ENCODE data around the gene PILRB.
A peak's percentile ranks its signal among the peaks of the same experiment; 100 is the strongest.

PILRB gene

GRCh38 chr7:100400656-100401055 is 42.7 kb downstream of the PILRB start:
- peak; percentile 18 to 55 for DNase-seq
- Histone ChIP-seq H3K4ac (ENCODE audit: low read depth, low read length) (no peak overlapping the region), H2AFZ (ENCODE audit: insufficient read depth, low read length, poor library complexity) (no peak overlapping the region), H3K4me2 (ENCODE audit: low read length) (no peak overlapping the region), H3K4me3 (ENCODE audit: low read depth, low read length) (no peak overlapping the region), H3K14ac (ENCODE audit: low read length) (no peak overlapping the region), H4K8ac (ENCODE audit: low read depth, low read length) (no peak overlapping the region), H3K23ac (ENCODE audit: low read length) (no peak overlapping the region), H3K9me3 (ENCODE audit: insufficient read depth, low read depth, low read length) (peaks cover 3% of the 10 kb centered on the region), H2BK120ac (ENCODE audit: insufficient read depth, low read length, poor library complexity) (no peak overlapping the region), H2BK12ac (ENCODE audit: low read length) (no peak overlapping the region), H4K91ac (ENCODE audit: low read depth, low read length) (no peak overlapping the region), H3K9ac (ENCODE audit: low read length) (no peak overlapping the region), H2AK5ac (ENCODE audit: low read length) (no peak overlapping the region), H3K79me1 (ENCODE audit: low read length) (no peaks in the 10 kb centered on the region), H3K27ac (ENCODE audit: low read depth, low read length) (no peak overlapping the region), H3K36me3 (ENCODE audit: control insufficient read depth in 1 of 2, insufficient read depth in 2 of 2, low read length in 2 of 2) (no peaks in the 10 kb centered on the region), H3K18ac (ENCODE audit: low read length) (no peak overlapping the region), H3K4me1 (ENCODE audit: control insufficient read depth in 1 of 2, insufficient read depth in 2 of 2, low read length in 2 of 2) (no peaks in the 10 kb centered on the region), H4K12ac (ENCODE audit: low read depth, low read length) (no peak overlapping the region), H2BK5ac (ENCODE audit: low read depth, low read length, poor library complexity) (no peak overlapping the region), H3K79me2 (ENCODE audit: control insufficient read depth, insufficient read depth, low read length, poor library complexity) (no peaks in the 10 kb centered on the region), H3K27me3 (ENCODE audit: insufficient read depth, low read length) (no peaks in the 10 kb centered on the region)
- no CpG with 5 or more reads among the region's 11 CpGs for WGBS (ENCODE audit: extremely low coverage, insufficient coverage, insufficient read length)

- Histone ChIP-seq H3K23ac (ENCODE audit: low read length) (no peak overlapping the region), H3K79me2 (ENCODE audit: control insufficient read depth, insufficient read depth, low read length, poor library complexity) (no peaks in the 10 kb centered on the region), H3K27me3 (ENCODE audit: insufficient read depth, low read length) (no peaks in the 10 kb centered on the region), H2AK5ac (ENCODE audit: low read length) (no peak overlapping the region), H3K14ac (ENCODE audit: low read length) (no peak overlapping the region), H2BK12ac (ENCODE audit: low read length) (no peak overlapping the region), H2BK5ac (ENCODE audit: low read depth, low read length, poor library complexity) (no peak overlapping the region), H3K9ac (ENCODE audit: low read length) (no peak overlapping the region), H3K36me3 (ENCODE audit: control insufficient read depth in 1 of 2, insufficient read depth in 2 of 2, low read length in 2 of 2) (no peaks in the 10 kb centered on the region), H3K4ac (ENCODE audit: low read depth, low read length) (no peak overlapping the region), H3K27ac (ENCODE audit: low read depth, low read length) (no peak overlapping the region), H2BK120ac (ENCODE audit: insufficient read depth, low read length, poor library complexity) (no peak overlapping the region), H4K8ac (ENCODE audit: low read depth, low read length) (no peak overlapping the region), H4K12ac (ENCODE audit: low read depth, low read length) (no peak overlapping the region), H3K18ac (ENCODE audit: low read length) (no peak overlapping the region), H3K4me3 (ENCODE audit: low read depth, low read length) (no peak overlapping the region), H3K9me3 (ENCODE audit: insufficient read depth, low read depth, low read length) (peaks cover 3% of the 10 kb centered on the region), H4K91ac (ENCODE audit: low read depth, low read length) (no peak overlapping the region), H2AFZ (ENCODE audit: insufficient read depth, low read length, poor library complexity) (no peak overlapping the region), H3K4me1 (ENCODE audit: control insufficient read depth in 1 of 2, insufficient read depth in 2 of 2, low read length in 2 of 2) (no peaks in the 10 kb centered on the region), H3K79me1 (ENCODE audit: low read length) (no peaks in the 10 kb centered on the region), H3K4me2 (ENCODE audit: low read length) (no peak overlapping the region)
- no CpG with 5 or more reads among the region's 5 CpGs for WGBS (ENCODE audit: extremely low coverage, insufficient coverage, insufficient read length)
- DNase-seq, result no peak
Observed at GRCh38 chr7:100401811-100402210, 43.9 kb downstream of the PILRB start.

GRCh38 chr7:100402241-100402640 is 44.3 kb downstream of the PILRB start:
- H2AK5ac ChIP-seq (ENCODE audit: low read length), result no peak overlapping the region
- H3K9me3 ChIP-seq (ENCODE audit: insufficient read depth, low read depth, low read length), result peaks cover 3% of the 10 kb centered on the region
- H3K23ac ChIP-seq (ENCODE audit: low read length), result peak overlapping the region; percentile 97
- no peak overlapping the region for H3K4ac ChIP-seq (ENCODE audit: low read depth, low read length)
- H4K8ac ChIP-seq (ENCODE audit: low read depth, low read length), result no peak overlapping the region
- no peak overlapping the region for H3K4me2 ChIP-seq (ENCODE audit: low read length)
- no peak overlapping the region for H2BK5ac ChIP-seq (ENCODE audit: low read depth, low read length, poor library complexity)
- no peaks in the 10 kb centered on the region for H3K36me3 ChIP-seq (ENCODE audit: control insufficient read depth in 1 of 2, insufficient read depth in 2 of 2, low read length in 2 of 2)
- no peak for DNase-seq
- H3K4me3 ChIP-seq (ENCODE audit: low read depth, low read length), result no peak overlapping the region
- H3K79me1 ChIP-seq (ENCODE audit: low read length), result no peaks in the 10 kb centered on the region
- peak overlapping the region; percentile 37 for H3K9ac ChIP-seq (ENCODE audit: low read length)
- H2BK120ac ChIP-seq (ENCODE audit: insufficient read depth, low read length, poor library complexity), result no peak overlapping the region
- no peak overlapping the region for H3K14ac ChIP-seq (ENCODE audit: low read length)
- WGBS (ENCODE audit: extremely low coverage, insufficient coverage, insufficient read length), result no CpG with 5 or more reads among the region's 2 CpGs
- no peak overlapping the region for H4K12ac ChIP-seq (ENCODE audit: low read depth, low read length)
- no peaks in the 10 kb centered on the region for H3K79me2 ChIP-seq (ENCODE audit: control insufficient read depth, insufficient read depth, low read length, poor library complexity)
- H3K18ac ChIP-seq (ENCODE audit: low read length), result no peak overlapping the region
- H3K27ac ChIP-seq (ENCODE audit: low read depth, low read length), result no peak overlapping the region
- H3K4me1 ChIP-seq (ENCODE audit: control insufficient read depth in 1 of 2, insufficient read depth in 2 of 2, low read length in 2 of 2), result no peaks in the 10 kb centered on the region
- H3K27me3 ChIP-seq (ENCODE audit: insufficient read depth, low read length), result no peaks in the 10 kb centered on the region
- H2AFZ ChIP-seq (ENCODE audit: insufficient read depth, low read length, poor library complexity), result no peak overlapping the region
- H2BK12ac ChIP-seq (ENCODE audit: low read length), result no peak overlapping the region
- H4K91ac ChIP-seq (ENCODE audit: low read depth, low read length), result no peak overlapping the region

- Histone ChIP-seq H3K18ac (ENCODE audit: low read length) (no peak overlapping the region), H2BK120ac (ENCODE audit: insufficient read depth, low read length, poor library complexity) (no peak overlapping the region), H3K79me2 (ENCODE audit: control insufficient read depth, insufficient read depth, low read length, poor library complexity) (no peaks in the 10 kb centered on the region), H3K4me2 (ENCODE audit: low read length) (no peak overlapping the region), H4K91ac (ENCODE audit: low read depth, low read length) (no peak overlapping the region), H2AFZ (ENCODE audit: insufficient read depth, low read length, poor library complexity) (no peak overlapping the region), H3K27ac (ENCODE audit: low read depth, low read length) (no peak overlapping the region), H4K8ac (ENCODE audit: low read depth, low read length) (no peak overlapping the region), H3K4me3 (ENCODE audit: low read depth, low read length) (no peak overlapping the region), H3K9ac (ENCODE audit: low read length) (no peak overlapping the region), H2BK5ac (ENCODE audit: low read depth, low read length, poor library complexity) (no peak overlapping the region), H2AK5ac (ENCODE audit: low read length) (no peak overlapping the region), H3K23ac (ENCODE audit: low read length) (no peak overlapping the region), H3K36me3 (ENCODE audit: control insufficient read depth in 1 of 2, insufficient read depth in 2 of 2, low read length in 2 of 2) (no peaks in the 10 kb centered on the region), H3K14ac (ENCODE audit: low read length) (no peak overlapping the region), H3K4me1 (ENCODE audit: control insufficient read depth in 1 of 2, insufficient read depth in 2 of 2, low read length in 2 of 2) (no peaks in the 10 kb centered on the region), H3K79me1 (ENCODE audit: low read length) (no peaks in the 10 kb centered on the region), H3K4ac (ENCODE audit: low read depth, low read length) (no peak overlapping the region), H3K9me3 (ENCODE audit: insufficient read depth, low read depth, low read length) (no peaks in the 10 kb centered on the region), H4K12ac (ENCODE audit: low read depth, low read length) (no peak overlapping the region), H2BK12ac (ENCODE audit: low read length) (no peak overlapping the region), H3K27me3 (ENCODE audit: insufficient read depth, low read length) (peaks cover 2% of the 10 kb centered on the region)
- DNase-seq, result no peak
- no CpG with 5 or more reads among the region's 6 CpGs for WGBS (ENCODE audit: extremely low coverage, insufficient coverage, insufficient read length)
Observed at GRCh38 chr7:100406767-100407166, 48.9 kb downstream of the PILRB start.

Measured in trophoblast cell (in vitro differentiated cells and primary cell).